ENCODE measurements around the gene TMEM80.
"Not testable (repeated sequence)": the region's sequence is repeated elsewhere in the genome, so short reads cannot be mapped to it uniquely, and the experiment has no call there.

Gene TMEM80

GRCh38 chr11:723120-723883 lies 27.7 kb downstream of the TMEM80 start:
- peak in 1 of 2 experiments; percentile 29 for DNase-seq

DNA sequence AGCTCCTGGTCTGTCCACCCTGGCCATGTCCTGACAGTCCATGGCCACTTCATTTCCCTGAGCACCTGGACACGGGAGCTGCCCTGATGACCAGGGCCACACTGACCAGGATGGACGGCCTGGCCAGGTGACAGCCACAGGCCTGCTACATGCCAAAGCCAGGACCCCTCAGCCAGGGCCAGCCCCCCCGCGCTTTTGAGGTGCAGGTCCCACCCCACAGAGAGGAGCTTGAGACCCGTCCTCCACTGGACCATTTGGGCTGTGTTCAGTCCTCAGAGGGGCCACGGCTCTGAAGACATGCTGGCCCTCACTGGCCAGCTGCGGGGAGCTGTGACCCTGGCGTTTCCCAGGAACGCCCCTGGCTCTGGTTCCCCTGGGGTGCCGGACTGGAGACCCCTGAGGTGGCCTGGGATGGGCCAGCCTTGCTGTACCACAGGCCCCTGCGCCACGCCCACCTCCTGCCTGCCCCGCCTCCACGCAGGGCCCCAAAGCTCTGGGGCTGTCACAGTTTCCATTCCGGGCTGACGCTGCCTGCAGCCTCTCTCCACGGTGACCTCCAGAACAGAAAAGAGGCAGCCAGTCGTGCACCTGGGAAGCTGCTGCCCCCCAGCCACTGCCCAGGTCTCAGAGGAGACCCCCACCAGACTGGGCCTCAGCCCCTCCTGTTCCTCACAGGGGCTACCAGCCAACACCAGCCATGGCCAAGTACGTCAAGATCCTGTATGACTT lies 28.6 kb downstream of the TMEM80 start:
- no peak for DNase-seq

GRCh38 chr11:724778-725386 lies 29.3 kb downstream of the TMEM80 start:
- no peak for DNase-seq

DNA sequence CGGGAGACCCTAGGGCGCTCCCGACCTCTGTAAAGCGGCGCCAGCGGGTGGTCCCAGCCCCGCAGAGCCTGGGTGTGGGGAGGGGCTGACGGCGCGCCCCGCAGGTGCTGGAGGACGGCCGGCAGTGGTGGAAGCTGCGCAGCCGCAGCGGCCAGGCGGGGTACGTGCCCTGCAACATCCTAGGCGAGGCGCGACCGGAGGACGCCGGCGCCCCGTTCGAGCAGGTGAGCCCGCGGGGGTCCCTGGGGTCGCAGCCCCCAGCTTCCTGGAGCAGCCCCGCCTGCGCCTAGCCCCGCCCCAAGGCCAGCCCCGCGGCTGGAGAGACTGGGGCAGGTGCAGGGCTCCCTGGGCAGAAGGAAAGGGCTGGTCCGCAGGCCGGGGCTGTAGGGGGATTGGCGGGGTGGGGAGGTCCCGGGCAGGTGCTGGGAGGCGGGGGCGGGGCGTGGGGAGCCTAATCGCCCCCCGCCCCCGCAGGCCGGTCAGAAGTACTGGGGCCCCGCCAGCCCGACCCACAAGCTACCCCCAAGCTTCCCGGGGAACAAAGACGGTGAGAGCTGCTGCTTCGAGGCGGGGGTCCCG lies 30.1 kb downstream of the TMEM80 start:
- no peak for DNase-seq

- peak; percentile 34 to 46 for DNase-seq
Observed at GRCh38 chr11:726278-727220, 30.9 kb downstream of the TMEM80 start.

DNA sequence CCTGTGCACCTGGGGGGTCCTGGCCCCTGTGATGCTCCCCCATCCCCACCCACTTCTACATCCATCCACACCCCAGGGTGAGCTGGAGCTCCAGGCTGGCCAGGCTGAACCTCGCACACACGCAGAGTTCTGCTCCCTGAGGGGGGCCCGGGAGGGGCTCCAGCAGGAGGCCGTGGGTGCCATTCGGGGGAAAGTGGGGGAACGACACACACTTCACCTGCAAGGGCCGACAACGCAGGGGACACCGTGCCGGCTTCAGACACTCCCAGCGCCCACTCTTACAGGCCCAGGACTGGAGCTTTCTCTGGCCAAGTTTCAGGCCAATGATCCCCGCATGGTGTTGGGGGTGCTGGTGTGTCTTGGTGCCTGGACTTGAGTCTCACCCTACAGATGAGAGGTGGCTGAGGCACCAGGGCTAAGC lies 31.7 kb downstream of the TMEM80 start:
- no peak for DNase-seq

- peak; percentile 36 to 38 for DNase-seq
Observed at GRCh38 chr11:727859-728748, 32.5 kb downstream of the TMEM80 start.

GRCh38 chr11:728901-729491 lies 33.4 kb downstream of the TMEM80 start:
- DNase-seq, result no peak

- no peak for DNase-seq
Observed at GRCh38 chr11:729492-730074, 34.0 kb downstream of the TMEM80 start.

DNA sequence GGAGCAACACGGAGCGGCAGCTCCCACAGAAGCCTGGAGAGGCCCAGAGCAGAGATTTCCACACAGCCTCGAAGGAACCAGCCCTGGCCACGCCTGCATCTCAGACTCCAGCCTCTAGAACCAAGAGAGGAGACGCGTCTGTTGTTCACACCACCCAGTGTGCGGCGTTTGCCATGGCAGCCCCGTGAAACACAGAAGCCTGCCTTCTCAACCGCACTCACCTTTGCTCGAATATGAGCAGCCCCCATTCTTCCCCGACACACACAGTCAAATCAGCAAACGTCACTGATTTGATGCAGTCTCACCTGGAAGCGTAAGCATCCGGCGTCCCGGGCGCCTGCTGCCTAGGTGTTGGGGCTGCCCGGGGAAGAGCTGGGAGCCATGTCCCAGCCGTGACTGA lies 37.5 kb downstream of the TMEM80 start:
- no peak for DNase-seq

- DNase-seq, result not testable (repeated sequence)
Observed at GRCh38 chr11:734541-734940, 38.9 kb downstream of the TMEM80 start.

DNA sequence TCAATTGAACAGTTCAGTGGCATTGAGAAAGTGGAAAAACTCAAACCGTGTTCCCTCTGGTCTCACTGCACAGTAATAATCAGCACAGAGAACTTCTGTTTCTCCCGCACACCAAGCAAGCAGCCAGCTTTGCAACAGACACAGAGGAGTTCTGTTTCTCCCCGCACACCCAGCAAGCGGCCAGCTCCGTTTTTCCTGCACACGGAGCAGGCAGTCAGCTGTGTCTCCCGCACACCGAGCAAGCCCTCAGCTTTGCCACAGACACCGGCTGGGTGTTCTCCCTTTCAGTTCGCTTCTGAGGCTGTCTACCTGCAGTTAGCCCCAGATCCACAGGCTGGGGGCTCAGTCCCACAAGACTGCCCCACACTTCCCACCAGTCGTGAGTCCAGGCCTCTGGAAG lies 41.8 kb downstream of the TMEM80 start:
- DNase-seq, result no peak

- not testable (repeated sequence) for DNase-seq
Observed at GRCh38 chr11:737899-738298, 42.3 kb downstream of the TMEM80 start.

GRCh38 chr11:742156-742546 lies 46.5 kb downstream of the TMEM80 start:
- no peak for DNase-seq

- no peak for DNase-seq
Observed at GRCh38 chr11:742571-743201, 47.1 kb downstream of the TMEM80 start.

DNA sequence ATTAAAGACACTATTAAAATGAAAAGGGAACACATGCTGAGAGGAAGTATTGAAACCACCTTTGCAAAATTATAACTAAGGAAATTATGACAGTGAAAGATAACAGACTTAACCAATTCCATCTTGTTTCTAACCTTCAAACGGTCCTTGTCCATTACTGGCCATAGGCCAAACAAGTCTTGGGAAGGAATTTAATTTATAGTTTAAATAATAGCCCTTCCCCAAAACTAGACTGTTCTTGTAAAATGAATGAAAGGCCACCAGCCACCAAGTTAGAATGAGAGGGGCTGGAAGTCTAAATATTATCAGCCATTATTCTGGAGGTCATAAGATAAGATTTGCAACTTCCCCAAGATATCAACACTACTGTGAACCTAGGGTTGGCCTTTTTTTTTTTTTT lies 49.8 kb downstream of the TMEM80 start:
- no peak for DNase-seq

DNA sequence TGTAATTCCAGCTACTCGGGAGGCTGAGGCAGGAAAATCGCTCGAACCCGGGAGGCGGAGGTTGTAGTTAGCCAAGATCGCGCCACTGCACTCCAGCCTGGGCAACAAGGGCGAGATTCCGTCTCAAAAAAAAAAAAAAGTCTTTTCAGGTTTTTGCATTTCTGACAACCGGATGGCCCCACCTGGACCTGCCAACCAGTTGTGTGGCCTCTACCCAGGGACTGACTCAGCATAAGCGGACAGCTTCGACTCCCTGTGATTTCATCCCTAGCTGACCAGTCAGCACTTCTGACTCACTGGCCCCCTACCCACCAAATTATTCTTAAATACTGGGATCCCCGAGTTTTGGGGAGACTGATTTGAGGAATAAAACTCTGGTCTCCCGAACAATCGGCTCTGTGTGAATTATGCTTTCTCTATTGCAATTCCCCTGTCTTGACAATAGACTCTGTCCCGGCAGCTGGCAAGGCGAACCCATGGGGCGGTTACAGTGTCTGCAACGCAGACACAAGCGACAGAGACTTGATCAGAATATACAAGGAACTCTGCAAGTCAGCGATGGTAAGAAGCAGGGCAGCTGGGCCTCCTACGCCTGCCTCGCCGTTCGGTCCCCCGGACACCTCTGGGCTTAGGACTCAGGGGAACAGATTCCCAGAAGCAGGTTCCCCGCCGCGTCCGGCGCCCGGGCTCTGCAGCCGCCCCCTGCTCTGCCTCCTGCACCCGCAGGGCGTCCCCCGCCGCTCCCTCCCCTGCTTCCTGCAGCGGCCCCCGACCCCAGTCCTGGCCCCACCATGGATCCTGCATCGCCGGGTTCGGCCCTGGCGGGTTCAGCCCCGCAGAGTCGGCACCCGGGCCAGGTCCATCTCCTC lies 50.9 kb downstream of the TMEM80 start:
- DNase-seq, result no peak

DNA sequence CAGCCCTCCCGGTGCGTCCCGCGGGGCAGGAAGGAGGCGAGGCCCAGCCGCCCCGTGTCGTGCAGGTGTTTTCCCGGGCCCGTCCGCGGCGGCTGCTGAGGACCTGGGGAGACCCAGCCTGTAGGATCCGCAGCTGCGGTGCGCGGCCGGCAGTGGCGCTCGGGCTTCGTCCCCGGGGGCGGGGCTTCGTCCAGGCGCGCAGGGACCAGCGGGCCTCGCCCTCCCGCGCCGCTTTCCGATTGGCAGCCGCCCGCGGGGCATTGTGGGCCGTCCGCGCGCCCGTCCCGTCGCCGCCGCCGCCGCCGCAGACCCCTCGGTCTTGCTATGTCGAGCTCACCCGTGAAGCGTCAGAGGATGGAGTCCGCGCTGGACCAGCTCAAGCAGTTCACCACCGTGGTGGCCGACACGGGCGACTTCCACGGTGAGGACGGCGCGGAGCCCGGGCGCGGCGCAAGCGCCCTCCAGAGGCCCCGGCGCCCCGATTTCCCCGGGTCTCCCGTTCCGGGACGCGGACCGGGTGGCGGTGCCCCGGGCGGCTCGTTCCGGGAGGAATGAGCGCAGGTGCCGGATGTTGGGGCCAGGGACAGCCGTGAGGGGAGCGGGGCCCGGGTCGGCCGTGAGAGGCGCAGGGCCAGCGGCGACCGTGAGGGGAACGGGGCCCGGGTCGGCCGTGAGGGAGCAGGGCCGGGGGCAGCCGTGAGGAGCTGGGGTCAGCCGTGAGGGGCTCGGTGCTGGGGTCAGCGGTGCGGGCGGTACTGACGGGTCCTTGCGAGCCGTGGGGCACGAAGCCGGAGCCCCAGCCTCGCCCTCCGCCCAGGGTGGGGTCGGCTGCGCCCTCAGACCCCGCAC lies 51.8 kb downstream of the TMEM80 start, which contains the start of gene TALDO1:
Gene TALDO1 (plus strand): TSS at position 307 of the 849 bp plus-strand sequence. CDS start 18 bp downstream, at position 325.
- DNase-seq, result peak; percentile 39 to 68

Data from SHP77 (cell line).